Kidney capillary endothelial cell (primary cell): ENCODE measurements around the gene CRELD1.

ENCODE experiments used
- DNase-seq: peaks from one replicate; pipeline ENCODE4 v3.0.0-alpha.2; 2018; ENCODE audit warnings: low spot score

CRELD1 gene

DNA sequence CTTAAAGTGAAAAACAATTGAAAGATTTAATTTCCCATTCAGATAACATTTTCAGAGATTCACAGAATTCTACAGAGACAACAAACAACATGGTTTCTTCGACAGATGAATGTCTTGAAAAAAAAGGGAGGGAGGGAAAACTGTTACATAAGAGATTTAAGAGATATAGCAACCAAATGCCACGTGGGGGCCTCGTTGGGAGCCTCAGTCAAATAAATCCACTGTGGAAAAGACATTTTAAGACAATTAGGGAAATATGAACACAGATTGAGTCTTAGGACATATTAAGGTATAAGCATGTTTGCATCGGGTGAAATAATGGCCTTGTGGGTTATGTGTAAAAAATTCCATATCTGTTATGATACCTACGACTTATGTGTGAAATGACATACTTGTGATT, 23.6 kb downstream of the CRELD1 start:
- no peak for DNase-seq

DNA sequence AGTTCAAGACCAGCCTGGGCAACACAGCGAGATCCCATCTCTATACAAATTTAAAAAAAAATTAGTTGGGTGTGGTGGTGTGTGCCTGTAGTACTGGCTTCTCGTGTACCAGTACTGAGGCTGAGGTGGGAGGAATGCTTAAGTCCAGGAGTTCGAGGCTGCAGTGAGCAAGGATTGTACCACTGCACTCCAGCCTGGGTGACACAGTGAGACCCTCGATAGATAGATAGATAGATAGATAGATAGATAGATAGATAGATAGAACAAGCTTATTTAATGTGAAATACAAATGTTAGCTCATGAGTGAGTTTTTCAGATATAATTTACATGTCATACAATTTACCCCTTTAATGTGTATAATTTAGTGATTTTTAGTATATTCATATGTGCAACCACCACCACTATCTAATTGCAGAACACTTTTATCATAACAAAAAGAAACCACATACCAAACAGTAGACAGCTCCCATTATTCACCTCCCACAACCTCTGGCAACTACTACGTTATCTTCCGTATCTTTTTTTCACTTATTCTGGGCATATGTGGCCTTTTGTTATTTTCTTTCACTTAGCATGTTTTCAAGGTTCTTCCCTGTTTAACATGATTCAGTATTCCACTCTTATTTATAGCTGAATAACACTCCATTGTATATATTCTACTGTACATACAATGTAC, 31.7 kb downstream of the CRELD1 start:
- no peak for DNase-seq

DNA sequence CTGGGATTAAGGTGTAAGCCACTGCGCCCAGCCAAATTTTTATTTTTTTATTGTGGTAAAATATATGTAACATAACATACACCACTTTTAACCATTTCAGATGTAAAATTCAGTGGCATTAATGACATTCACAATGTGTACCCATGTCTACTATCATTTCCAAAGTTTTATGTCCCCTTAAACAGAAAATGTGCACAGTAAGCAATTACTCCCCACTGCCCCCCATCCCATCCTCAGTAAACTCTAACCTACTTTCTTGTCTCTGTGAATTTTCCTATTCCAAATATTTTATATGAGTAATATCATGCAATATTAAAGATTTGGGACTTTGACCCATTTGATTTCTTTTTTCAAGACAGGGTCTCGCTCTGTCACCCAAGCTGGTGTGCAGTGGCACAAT, 33.2 kb downstream of the CRELD1 start:
- no peak for DNase-seq

DNA sequence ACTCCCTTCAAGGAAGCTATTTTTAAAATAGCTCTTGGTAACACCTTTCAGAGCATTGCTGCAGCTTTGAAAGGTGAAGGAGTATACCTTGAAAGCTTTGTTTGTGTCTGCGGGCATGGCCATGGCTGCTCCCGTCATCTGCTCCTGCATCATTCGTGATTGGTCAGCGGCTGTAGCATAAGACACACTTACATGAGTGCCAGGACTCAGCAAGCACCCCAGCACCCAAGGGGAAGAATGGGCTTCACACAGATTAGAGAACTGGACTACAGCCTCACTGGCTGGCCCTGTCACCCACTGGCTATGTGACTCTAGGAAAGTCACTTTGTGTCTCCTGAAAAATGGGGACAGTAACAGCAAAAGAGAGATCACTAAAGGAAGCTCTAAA, 36.0 kb downstream of the CRELD1 start:
- no peak for DNase-seq

DNA sequence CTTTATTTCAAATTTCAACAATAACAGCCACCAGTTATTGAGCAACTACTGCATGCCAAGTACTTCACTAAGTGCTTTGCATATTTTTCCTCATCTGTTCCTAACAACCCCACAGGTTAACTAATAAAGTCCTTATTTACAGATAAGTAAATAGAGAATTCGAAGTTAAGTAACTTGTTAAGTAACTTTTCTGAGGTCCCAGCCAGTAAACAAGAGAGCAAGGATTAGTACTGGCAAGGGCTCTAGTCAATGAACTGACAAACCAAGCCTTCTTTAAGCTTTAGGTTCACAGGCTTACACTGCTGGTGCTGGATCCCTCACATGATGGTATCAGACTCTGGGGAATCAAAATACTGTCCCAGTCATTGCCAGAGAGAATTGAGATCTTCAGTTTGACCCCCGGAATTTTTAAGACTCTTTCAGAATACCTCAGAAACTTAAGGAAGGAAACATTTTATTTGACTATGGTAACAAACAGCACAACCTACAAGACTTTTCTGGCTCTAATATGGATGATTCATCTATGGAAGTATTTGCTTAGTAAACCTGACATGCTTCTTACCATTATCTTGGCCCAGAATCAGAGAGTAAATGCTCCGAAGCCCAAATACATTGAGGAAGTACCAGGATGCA, 36.5 kb downstream of the CRELD1 start:
- DNase-seq, result no peak

DNA sequence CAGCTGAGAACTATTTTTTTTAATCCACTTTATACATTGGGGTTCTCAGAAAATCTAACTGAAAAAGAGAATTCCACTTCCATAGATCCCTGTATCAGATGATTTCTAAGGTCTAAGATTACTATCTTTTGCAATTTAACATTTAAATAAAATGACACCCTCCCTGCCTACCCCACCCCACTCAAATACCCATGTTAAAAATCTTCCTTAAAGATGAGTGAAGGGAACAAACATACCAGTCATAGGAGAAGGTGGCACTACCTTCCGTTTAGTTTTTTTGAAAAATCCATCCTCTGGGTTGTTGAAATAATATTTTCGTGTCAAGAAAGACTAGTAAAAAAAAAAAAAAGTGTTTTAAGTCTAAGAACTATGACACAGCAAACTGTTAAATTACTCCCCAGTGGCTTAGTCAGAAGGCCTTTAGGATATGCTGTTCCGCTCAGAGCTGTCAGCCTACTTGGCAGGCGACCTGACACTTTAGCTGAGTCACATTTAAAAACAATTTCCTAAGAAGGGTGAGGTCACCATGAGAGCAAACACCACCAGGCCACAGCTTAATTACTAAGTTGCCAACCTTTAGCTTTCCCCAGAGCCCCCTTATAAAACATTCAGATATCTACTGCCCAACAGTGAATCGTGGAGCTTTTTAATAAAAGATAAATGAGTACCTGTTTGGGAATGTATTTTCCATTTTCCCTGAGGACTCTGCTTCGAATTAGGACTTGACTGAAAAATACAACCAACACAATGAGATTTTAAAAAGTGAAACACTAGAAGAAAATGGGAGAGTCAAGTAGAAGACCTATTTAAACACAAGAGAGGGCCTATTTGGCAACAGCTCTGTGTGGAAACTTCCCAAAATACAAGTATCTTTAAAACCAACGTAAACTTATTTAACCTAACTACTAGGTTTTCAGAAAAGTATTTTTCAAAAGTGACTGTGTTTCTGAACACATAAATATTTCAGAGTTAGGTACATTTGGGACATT, 43.4 kb downstream of the CRELD1 start:
- DNase-seq, result peak; percentile 96

DNA sequence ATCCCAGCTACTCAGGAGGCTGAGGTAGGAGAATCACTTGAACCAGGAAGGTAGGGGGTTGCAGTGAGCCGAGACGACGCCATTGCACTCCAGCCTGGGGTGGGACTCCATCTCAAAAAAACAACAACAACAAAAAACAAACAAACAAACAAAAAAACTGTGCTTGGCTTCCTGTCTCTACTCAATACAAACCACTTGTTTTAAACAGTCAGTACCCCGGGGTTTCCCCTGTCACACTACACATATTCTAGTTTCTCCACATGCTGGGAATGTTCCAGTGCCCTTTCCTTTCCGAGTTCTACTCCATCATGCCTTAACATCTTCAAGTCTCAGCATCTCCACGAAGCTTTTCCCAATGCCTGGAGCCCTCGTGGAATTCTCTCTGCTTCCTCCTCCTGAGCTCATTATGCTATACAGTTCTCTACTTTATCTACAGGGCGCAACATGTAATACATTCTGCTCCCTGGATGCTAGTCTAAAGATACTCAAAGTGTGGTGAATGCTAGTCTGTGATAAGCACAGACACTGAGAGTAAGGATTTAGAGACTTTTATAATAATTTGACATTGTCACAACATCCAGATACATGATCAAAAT, 45.2 kb downstream of the CRELD1 start:
- no peak for DNase-seq

DNA sequence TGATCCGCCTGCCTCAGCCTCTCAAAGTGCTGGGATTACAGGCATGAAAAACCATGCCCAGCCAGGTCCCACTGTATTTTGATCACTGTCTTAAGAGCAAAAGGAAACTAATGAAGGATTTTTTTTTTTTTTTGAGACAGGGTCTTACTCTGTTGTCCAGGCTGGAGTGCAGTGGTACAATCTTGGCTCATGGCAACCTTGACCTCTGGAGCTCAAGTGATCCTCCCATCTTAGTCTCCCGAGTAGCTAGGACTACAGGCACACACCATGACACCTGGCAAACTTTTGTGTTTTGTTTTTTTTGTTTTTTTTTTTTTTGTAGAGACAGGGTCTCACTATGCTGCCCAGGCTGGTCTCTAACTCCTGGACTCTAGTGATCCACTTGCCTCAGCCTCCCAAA, 46.6 kb downstream of the CRELD1 start:
- DNase-seq, result no peak

DNA sequence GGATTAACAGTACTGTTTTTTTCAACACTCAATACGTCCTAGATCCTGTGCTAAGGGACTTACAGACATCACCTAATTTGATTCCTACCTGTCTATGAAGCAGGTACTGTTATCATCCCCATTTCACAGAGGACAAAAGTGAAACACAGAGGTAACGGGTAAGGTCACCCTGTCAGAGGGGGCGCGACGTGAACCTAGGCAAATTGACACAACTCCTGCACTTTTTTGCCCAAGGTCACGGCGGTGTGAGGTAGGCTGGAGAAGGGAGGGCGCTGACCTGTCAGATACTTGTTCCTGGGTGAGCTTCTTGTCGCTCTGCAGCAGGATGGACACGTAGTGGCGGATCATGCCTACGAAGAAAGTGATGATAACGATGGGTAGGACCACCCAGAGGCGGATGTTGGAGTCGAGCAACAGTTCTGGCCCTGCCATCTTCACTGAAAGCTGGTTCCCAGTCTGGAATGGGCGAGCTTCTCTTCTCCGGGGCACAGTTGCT, 52.6 kb downstream of the CRELD1 start:
- no peak for DNase-seq

DNA sequence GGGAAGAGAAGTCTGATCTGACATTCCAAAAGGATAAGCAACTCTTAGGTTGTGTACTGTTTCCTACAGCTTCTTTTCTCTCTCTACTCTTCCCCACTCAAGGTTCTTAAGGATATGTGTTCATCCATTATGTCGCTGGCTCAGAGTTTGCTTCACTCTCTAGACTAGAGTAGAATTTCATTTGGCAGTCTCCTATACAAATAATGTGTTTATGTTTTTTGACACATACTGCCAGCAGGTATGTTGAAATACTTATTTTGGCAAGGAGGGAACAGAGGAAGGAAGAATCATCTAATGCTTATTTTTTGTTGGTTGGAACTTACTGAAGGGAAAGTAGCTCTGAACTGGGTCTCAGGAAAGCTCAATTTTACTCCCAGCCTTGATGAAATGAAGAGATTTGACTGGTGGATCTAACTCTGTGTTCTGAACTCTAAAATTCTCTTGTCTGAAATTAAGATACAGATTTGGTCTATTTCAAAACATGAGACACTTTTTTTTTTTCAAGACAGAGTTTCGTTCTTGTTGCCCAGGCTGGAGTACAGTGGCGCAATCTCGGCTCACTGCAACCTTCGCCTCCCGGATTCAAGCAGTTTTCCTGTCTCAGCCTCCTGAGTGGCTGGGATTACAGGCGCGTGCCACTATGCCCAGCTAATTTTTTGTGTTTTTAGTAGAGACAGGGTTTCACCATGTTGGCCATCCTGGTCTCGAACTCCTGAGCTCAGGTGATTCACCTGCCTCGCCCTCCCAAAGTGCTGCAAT, 60.6 kb downstream of the CRELD1 start:
- no peak for DNase-seq
